SHP77 (cell line): ENCODE results near the gene FAM180B.
"Not testable (repeated sequence)": the region's sequence is repeated elsewhere in the genome, so short reads cannot be mapped to it uniquely, and the experiment has no call there.

ENCODE experiments used
- DNase-seq, 2 experiments: peaks; one replicate each; lab custom pipeline; 2025; lab: John Stamatoyannopoulos, UW

FAM180B gene

DNA sequence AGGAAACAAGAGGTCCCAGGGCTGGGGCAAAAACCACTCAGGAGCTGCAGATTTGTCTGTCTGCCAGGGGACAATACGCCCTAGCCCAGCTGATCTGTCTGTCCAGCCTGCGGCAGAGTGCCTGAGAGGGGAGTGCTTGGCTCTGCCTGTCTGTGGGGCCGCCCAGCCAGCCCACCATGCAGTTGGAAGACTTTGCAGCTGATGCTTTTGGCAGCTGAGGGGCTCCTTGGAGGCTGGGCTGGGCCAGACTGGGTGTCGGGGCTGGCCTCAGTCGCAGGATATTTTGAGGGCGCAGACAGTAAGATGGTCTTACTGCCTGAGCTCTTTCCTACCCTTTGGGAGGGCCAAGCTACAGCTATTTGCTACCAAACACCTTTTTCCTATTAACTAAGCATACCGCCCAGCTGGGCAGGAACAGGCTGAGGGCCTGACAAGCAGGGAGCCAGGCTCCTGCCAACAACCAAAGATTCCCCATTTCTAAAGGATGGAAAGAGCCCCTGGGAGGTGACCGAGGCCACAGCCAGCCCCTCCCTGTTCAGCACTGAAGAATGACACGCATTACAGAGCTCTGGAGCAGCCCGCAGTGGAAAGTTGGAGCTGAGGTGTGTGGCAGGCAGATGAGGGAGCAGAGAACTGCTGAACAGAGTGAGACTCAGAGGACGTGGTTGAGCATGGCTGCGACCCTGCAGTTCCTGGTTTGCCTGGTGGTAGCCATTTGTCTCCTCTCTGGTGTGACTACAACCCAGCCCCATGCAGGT is at the start of gene FAM180B:
FAM180B (plus strand) TSS at position 581 of the 758 bp plus-strand sequence; CDS start at position 672, 91 bp downstream.
- no peak for DNase-seq

DNA sequence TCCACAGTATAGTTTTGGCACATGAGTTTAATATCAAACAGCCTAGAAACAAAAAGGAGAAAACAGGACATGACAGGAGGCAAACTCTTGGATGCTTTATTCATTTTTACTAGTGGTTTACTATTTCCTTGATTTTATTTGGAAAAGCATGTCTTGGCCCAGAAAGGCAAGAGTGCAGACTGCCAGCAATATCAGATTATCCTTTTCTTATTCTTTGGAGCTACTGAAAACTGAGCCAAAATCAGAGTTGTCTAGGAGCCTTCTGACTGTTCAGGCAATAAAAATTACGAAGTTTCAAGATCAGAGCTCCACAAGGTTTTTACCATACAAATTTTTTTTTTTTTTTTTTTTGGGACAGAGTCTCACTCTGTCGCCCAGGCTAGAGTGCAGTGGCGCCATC is 49.6 kb upstream of the FAM180B start:
- no peak for DNase-seq

GRCh38 chr11:47538741-47539565 is 47.5 kb upstream of the FAM180B start:
- no peak for DNase-seq

- DNase-seq = no peak
Measured at GRCh38 chr11:47539681-47540039, 46.8 kb upstream of the FAM180B start.

DNA sequence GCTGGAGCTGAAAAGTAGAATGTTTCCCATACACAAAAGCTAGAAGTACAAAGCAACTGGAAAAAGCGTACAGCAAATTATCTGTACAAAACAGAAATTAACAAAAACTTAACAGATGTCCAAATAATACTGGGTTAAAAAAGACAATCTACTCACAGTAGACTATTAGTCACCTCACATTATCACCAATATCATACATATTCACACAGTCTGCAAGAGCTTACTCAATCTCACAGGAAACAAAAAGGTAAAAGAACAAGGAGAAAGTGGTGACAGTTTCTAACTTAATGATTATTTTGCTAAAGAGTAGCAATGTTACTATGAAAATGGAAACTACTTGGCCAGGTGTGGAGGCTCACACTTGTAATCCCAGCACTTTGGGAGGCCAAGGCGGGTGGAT is 45.4 kb upstream of the FAM180B start:
- no peak for DNase-seq

DNA sequence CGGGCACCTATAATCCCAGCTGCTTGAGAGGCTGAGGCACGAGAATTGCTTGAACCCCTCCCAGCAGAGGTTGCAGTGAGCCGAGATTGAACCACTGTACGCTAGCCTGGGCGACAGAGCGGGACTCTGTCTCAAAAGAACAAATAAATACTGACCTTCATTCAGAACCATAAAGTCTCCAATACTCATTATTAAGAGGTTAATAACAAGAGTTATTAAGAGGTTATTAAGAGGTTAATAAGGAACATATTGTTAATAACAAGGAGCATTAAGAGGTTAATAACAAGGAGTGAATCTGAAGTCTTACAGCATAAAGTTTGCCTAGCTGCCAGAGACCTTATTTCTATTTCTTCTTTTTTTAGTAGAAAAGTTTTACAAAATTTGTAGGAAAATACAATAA is 41.2 kb upstream of the FAM180B start:
- DNase-seq = no peak

DNA sequence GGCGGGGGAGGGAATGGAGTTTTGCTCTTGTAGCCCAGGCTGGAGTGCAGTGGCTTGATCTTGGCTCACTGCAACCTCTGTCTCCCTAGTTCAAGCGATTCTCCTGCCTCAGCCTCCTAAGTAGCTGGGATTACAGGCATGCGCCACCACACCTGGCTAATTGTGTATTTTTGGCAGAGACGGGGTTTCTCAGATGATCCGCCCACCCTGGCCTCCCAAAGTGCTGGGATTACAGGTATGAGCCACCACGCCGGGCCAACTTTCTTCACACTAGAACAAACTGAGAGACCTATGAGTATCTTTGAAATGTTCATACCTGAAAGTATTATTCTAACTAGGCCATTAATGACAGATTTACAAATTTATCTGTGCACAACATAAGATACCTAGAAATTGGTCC is 40.2 kb upstream of the FAM180B start:
- DNase-seq = not testable (repeated sequence)

GRCh38 chr11:47550288-47551047 is 36.0 kb upstream of the FAM180B start:
- DNase-seq = no peak

DNA sequence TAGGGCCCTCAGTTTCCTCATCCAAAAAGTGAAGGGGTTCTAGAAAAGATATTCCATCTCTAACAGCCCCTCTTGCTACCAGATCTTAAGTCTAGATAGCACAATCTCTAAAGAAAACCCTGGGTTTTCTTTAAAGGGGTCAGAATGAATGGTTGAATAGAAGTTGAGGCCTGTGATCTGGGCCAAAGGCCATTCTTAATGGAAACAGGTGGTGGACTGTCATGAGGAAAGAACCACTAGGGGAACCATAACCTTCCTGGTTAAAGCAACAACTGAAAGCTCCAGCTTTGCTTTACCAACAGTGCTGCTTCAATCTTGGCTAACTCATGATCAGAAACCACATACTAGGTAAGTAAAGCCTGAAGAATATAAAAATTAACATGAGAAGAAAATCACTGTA is 35.4 kb upstream of the FAM180B start:
- DNase-seq = peak; percentile 5 to 12

- DNase-seq = peak in 1 of 2 experiments; percentile 39
Measured at GRCh38 chr11:47552056-47552565, 34.4 kb upstream of the FAM180B start.

DNA sequence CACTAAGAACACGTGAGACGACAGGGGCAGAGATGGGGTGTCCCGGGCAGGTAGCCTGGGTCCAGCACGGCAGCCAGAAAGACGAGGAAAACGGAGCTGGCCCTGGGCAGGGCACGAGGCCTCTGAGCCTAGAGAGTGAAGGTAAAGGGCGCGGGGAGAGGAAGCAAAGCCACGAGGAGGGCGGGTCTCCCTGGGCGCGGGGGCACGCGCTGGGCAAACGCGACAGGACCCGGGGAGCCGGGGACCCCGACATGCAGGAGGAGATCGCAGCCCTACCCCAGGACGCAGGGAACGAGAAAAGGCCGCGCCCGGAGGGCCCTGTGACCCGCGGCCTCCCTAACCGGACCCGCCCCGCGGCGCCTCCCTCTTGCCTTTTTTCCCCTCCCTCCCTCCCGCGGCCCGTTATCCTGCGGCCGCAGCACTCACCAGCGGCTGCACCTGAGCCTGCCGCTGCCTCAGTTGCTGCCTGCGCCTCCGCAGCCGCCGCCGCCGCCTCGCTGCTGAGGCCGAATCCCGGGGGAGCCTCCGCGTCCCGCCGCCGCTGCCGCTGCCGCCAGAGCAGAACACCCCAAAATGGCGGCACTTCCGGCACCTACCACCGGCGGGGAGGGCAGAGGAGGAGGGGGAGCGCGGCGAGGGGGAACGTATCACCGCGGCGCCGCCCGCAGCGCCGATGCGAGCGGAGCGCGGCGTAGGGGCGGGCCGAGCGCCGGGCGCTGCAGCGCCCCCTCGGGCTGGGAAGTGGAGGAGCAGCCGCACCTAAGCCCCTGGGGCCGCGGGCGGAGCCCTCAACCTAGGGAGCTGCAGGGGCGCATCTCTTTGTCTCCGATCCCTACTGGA is 33.7 kb upstream of the FAM180B start, which contains the start of gene CELF1:
CELF1 (minus strand) TSS at position 567 of the 840 bp plus-strand sequence. CDS start 53,609 bp downstream, outside the sequence.
- peak; percentile 89 to 94 for DNase-seq

DNA sequence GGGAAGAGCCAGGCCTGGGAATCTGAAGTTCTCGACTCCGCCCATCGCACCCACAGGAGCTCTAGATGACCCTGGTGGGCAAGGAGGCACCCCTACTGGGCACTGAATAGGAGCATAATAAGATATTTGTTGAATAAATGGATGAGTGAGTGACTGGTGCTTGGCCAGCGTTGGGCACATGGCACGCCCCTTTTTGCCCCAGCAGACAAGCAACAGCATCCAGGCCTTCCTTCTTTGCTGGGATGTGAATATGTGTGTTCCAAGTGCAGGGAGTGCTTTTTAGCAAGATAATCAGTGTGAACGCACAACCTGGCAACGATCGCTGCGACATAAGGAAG is 33.1 kb upstream of the FAM180B start:
- no peak for DNase-seq

DNA sequence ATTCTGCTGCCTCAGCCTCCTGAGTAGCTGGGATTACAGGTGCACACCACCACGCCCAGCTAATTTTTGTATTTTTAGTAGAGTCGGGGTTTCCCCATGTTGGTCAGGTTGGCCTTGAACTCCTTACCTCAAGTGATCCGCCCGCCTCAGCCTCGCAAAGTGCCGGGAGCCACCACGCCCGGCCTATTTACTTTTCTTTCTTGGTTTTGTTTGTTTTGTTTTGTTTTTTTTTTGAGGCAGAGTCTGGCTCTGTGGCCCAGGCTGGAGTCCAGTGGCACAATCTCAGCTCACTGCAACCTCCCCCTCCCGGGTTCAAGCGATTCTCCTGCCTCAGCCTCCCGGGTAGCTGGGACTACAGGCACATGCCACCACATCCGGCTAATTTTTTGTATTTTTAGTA is 29.5 kb upstream of the FAM180B start:
- DNase-seq = not testable (repeated sequence)

GRCh38 chr11:47558695-47559094 is 27.8 kb upstream of the FAM180B start:
- no peak for DNase-seq

GRCh38 chr11:47560426-47560825 is 26.1 kb upstream of the FAM180B start:
- no peak for DNase-seq

DNA sequence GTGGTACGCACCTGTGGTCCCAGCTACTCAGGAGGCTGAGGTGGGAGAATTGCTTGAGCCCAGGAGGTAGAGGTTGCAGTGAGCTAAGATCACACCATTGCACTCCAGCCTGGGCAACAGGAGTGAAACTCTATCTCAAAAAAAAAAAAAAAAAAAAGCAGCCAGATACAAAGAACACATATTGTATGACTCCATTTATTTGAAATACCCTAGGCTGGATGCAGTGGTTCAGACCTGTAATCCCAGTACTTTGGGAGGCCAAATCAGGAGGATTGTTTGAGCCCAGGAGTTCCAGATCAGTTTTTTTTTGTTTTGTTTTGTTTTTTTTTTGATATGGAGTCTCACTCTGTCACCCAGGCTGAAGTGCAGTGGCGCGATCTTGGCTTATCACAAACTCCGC is 24.1 kb upstream of the FAM180B start:
- DNase-seq = not testable (repeated sequence)

GRCh38 chr11:47564366-47564765 is 22.1 kb upstream of the FAM180B start:
- not testable (repeated sequence) for DNase-seq

DNA sequence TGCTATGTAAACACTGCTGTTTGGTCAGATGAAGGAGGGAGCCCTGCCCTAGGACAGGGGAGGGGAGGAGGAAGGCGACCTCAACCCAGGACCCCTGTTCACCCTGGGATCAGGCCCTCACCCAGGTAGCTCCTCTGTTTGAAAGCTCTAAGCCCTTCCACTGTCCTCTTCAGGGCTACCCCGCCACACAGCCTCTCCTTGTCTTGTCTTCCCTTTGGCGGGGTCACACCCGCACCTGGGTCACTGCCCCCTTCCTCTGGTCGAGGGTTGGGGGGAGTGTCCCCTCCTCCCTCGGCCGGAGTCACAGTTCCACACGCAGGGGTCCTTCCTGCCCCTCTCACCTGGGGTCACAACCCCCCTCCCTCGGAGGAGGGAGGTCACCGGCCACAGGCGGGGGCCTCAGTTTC is 21.5 kb upstream of the FAM180B start:
- DNase-seq = no peak

DNA sequence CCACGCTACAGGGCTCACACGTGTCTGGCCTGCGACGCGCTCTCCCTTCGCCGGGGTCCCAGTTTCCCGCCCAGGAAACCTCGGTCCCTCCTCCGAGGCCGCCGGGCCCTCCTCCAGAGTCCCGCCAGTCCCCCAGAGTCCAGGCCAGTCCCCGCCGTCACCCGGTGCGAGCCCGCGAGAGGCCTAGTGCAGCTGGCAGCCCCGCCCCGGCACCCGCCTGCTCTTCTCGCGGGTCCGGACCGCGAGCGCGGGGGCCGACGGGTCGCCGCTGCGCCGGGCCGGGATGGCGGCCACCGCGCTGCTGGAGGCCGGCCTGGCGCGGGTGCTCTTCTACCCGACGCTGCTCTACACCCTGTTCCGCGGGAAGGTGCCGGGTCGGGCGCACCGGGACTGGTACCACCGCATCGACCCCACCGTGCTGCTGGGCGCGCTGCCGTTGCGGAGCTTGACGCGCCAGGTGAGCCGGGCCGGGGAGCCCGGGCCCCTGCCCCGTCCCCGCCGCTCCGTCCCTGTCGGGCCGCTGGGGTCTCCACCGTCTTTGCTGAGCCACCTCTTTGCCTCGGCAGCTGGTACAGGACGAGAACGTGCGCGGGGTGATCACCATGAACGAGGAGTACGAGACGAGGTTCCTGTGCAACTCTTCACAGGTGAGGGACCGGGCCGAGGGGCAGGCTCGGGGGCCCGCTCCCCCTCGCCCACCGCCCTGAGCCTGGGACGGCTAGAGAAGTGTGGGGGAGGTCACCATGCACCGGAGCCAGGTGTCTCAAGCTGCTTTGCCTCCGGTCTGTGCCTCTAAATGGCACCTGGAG is 20.9 kb upstream of the FAM180B start, which contains the start of gene PTPMT1:
PTPMT1 (plus strand) TSS at position 260 of the 809 bp plus-strand sequence; CDS start at position 284, 24 bp downstream.
- DNase-seq = peak; percentile 73 to 89

- DNase-seq = peak in 1 of 2 experiments; percentile 7
Measured at GRCh38 chr11:47566149-47566698, 20.3 kb upstream of the FAM180B start.
